Kasumi-1 (cell line): ENCODE measurements around the gene PRAMEF8.
"Not testable (repeated sequence)": the region's sequence is repeated elsewhere in the genome, so short reads cannot be mapped to it uniquely, and the experiment has no call there.

Experiments
- DNase-seq, 2 experiments: peaks; one replicate each; lab custom pipeline; 2025; lab: John Stamatoyannopoulos, UW

PRAMEF8 gene

DNA sequence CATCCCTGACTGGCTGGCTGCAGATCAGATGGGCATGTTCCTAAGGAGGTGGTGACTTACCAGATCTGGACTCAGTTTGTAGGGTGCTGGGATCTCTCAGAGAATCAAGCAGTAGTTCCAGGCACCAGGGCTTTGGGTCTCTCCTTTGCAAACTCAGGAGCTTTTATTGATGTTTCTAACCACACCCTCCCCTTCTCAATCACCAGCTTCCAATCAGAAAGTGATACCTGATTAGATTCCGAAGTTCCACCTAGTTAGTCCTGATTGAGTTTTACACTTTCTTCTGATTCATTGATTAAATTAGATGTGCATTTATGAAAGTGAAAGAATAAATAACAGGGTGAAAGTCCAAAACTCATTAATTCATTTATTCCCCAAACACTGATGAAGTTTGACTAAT is at the start of gene PRAMEF8:
Gene PRAMEF8 (minus strand): TSS at position 101 of the 400 bp plus-strand sequence. CDS start 1,046 bp downstream, outside the sequence.
- DNase-seq, result not testable (repeated sequence)

GRCh38 chr1:13315281-13315680 is 30.3 kb upstream of the PRAMEF8 start, which contains the start of gene PRAMEF15:
Gene PRAMEF15 (plus strand): TSS chr1:13315581. CDS start chr1:13318408, 2,827 bp downstream.
- DNase-seq, result not testable (repeated sequence)

- not testable (repeated sequence) for DNase-seq
Observed at GRCh38 chr1:13303239-13303638, 18.3 kb upstream of the PRAMEF8 start, which contains the start of gene PRAMEF33. Gene PRAMEF33 (plus strand): TSS chr1:13303539. CDS start chr1:13305955, 2,416 bp downstream.

DNA sequence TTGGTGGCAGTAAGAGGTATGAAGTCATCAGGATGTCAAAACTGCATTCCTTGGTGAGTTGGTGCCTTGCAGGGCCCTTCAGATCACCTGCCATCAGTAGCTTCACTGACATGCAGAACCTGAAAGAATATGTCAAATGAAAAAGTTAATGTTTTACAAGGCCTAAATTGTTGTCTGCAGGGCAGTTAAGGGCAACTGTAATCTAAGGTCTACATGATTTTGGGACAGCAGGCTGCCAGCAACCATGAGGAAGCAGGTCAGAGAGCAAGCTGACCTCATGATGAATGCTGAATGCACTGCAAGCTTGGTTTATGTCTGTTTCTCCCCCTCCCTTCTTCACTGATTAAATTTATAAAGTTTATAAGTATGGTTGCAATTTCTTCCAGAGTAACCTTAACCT is 17.3 kb upstream of the PRAMEF8 start:
- DNase-seq, result not testable (repeated sequence)

DNA sequence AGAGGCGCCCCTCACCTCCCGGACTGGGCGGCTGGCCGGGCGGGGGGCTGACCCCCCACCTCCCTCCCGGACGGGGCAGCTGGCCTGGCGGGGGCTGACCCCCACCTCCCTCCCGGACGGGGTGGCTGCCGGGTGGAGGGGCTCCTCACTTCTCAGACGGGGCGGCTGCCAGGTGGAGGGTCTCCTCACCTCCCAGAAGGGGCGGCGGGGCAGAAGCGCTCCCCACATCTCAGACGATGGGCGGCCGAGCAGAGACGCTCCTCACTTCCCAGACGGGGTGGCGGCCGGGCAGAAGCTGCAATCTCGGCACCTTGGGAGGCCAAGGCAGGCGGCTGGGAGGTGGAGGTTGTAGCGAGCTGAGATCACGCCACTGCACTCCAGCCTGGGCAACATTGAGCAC is 13.8 kb upstream of the PRAMEF8 start:
- DNase-seq, result not testable (repeated sequence)

DNA sequence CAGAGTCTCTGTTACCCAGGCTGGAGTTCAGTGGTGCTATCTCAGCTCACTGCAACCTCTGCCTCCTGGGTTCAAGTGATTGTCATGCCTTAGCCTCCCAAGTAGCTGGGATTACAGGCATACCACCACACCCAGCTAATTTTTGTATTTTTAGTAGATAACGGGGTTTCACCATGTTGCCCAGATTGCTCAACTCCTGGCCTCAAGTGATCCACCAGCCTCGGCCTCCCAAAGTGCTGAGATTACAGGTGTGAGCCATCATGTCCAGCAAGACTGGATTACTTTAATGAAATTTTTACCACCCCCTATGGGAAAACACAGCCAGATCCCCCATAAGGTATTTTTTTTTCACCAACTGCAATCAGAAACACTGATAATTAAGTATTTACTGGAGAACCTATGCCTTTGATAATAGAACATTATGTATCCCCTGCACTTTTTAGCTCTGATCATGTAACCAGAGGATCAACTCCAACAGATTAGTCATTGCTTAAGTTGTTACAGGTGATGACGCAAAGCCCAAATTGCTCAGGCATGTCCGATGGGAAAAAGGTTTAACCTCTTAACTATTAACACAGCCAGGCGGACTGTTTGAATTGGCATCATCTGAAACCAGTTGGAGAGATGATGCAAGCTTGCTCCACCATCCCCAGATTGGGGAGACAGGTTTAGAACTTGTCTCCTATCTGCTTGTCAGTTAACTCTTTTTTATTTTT is 12.4 kb upstream of the PRAMEF8 start:
- not testable (repeated sequence) for DNase-seq

DNA sequence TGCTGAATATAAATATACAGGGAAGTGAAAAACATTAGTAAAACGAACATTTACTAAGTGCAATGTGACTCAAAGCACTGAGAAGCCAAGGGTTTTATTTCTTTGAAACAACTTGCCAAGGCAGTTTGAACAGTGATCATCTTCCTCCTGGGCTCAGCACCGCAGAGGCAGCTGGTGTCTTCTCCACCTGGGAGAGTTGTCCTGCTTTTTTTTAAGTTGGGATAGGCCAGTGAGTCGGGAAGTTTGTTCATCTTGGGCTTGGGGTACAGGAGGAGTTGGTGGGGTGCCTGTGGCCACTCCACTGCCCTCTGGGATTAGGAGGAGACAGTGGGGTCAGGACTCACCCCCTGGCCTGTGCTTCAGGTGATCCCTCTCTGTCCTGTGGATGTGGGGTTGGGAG is 4.1 kb upstream of the PRAMEF8 start:
- not testable (repeated sequence) for DNase-seq

DNA sequence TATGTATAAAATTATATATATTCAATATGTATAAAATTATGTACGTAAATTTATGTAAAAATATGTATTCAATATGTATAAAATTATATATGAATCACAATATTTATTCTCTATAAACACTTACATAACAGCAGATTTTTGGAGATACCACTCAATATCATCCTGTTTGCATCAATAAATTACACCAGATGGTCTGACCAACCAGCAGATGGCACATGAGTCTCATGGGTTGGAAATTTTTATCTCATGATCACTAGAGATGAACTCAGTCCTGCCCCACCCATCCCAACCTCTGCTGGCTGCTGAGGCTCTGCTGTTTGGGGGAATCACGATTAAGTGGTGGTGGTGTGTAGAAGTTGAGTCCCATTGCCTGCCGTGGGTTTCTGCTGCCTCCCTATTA is 5.3 kb downstream of the PRAMEF8 start:
- not testable (repeated sequence) for DNase-seq

DNA sequence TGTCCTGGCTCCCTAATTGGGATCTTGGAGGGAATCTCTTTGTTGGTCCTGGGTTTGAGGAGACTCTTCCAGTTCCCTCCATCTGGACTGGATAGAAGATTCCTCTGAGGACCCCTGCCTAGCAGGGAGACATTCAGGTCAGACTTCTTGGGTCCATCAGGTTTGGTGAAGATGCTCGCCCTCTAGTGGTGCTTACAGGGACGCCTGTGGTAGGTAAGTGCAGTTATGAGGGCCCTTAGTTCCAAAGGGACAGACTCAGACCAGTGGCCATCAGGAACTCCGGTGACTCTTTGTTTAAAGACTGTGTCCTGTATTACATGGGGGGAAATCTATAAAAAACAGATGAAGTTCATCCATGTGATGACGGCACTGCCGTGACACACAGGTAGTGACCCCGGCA is 7.9 kb downstream of the PRAMEF8 start:
- not testable (repeated sequence) for DNase-seq

DNA sequence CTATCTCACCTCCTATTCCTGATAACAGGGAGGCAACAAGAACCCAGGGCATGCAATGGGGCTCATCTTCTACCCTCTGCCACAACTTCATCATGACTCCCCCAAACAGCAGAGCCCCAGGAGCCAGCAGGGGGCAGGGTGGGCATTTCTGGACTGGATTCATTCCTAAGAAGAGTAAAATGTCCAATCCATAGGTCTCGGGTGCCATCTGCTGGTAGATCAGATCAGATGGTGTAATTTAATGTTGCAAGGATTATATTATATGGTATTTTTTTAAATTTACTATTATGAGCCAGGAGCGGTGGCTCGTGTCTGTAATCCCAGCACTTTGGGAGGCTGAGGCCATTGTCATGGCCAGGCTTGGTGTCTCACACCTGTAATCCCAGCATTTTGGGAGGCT is 19.8 kb downstream of the PRAMEF8 start:
- DNase-seq, result not testable (repeated sequence)

- not testable (repeated sequence) for DNase-seq
Observed at GRCh38 chr1:13253898-13254297, 31.0 kb downstream of the PRAMEF8 start, which contains the start of gene PRAMEF5. Gene PRAMEF5 (plus strand): TSS chr1:13254198. CDS start chr1:13259269, 5,071 bp downstream.

- not testable (repeated sequence) for DNase-seq
Observed at GRCh38 chr1:13247122-13247521, 37.8 kb downstream of the PRAMEF8 start.

GRCh38 chr1:13246554-13246871 is 38.4 kb downstream of the PRAMEF8 start:
- DNase-seq, result not testable (repeated sequence)

GRCh38 chr1:13245841-13246553 is 38.9 kb downstream of the PRAMEF8 start:
- not testable (repeated sequence) for DNase-seq

GRCh38 chr1:13243536-13244263 is 41.2 kb downstream of the PRAMEF8 start:
- DNase-seq, result not testable (repeated sequence)

- not testable (repeated sequence) for DNase-seq
Observed at GRCh38 chr1:13239633-13240032, 45.3 kb downstream of the PRAMEF8 start.

DNA sequence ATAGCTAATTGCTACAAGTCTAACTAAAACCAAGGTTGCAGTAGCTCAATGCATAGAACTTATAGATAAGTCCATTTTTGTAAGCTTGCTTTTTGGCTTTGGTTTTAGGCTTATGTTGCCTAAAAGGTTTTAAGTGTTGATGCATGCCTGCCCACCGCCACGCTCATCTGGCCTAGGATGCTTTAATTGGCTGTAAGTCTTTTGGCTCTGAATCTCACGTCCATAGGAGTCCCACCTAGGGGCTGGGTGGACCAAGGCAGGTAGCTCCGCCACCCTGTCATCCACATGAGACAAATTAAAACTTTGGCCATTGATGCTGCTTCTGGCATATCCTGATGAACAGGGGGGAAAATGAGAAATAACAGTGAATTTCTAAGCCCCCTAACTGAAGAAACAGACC is 47.4 kb downstream of the PRAMEF8 start:
- not testable (repeated sequence) for DNase-seq

- DNase-seq, result not testable (repeated sequence)
Observed at GRCh38 chr1:13234057-13234456, 50.9 kb downstream of the PRAMEF8 start.

- not testable (repeated sequence) for DNase-seq
Observed at GRCh38 chr1:13232056-13232455, 52.9 kb downstream of the PRAMEF8 start.
